ENCODE results near the gene DYNC1I1.

The DYNC1I1 gene

DNA sequence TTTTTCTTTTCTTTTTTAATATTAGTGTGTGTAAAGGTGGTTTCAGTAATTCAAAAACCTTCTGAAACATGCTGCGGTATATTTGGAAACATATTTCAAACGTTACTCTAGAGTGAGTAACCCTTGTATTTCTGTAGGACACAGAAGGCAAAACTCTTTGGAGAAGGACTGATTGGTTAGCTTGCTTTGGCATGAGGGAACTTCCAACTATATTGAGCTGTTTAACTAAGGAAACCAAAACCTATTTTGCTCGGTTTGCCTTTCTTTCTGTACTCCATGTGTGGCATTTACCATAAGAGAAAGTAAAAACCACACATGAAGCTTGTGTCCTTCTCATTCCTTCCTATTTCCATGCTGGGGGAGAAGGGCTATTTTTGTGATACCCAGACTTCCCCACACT is 149.8 kb downstream of the DYNC1I1 start:
- DNase-seq: no peak
- H3K27me3 ChIP-seq (replicated peaks): no peaks in the 10 kb centered on the region
- in situ Hi-C loops (cut with HindIII; ENCODE audit: low pct_ligation_motif_present, low sequenced_read_pairs): no loop called here
- no peak overlapping the region for H3K4me3 ChIP-seq (ENCODE audit: low read depth, low read length)
- TF ChIP-seq, protein P1, sequence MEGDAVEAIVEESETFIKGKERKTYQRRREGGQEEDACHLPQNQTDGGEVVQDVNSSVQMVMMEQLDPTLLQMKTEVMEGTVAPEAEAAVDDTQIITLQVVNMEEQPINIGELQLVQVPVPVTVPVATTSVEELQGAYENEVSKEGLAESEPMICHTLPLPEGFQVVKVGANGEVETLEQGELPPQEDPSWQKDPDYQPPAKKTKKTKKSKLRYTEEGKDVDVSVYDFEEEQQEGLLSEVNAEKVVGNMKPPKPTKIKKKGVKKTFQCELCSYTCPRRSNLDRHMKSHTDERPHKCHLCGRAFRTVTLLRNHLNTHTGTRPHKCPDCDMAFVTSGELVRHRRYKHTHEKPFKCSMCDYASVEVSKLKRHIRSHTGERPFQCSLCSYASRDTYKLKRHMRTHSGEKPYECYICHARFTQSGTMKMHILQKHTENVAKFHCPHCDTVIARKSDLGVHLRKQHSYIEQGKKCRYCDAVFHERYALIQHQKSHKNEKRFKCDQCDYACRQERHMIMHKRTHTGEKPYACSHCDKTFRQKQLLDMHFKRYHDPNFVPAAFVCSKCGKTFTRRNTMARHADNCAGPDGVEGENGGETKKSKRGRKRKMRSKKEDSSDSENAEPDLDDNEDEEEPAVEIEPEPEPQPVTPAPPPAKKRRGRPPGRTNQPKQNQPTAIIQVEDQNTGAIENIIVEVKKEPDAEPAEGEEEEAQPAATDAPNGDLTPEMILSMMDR (IDR thresholded peaks at IDR 0.05; ENCODE audit: low read depth, low read length, missing control alignments): no peak
- no peaks in the 10 kb centered on the region for H3K36me3 ChIP-seq (replicated peaks)
- no peak overlapping the region for H3K27ac ChIP-seq

DNA sequence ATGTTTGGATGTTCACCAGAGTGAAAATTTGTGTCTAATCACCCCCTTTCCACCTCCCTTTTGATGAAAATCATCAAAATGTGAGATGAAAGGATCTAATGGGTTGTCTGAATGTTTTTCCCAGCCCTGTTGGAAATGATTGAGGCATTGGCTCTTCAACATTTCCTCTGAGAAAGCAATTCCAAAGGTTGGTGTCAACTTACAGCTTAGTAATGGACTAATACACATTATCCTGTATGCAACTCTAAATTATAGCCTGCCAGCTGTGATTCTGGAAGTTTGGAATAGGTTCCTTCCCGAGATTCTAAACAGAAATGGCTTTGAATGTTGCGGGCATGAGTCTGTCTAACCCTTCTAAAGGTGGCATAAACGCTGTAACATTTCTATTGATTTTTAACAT is 152.9 kb downstream of the DYNC1I1 start:
- TF ChIP-seq, protein P1 (IDR thresholded peaks at IDR 0.05; ENCODE audit: low read depth, low read length, missing control alignments): no peak
- in situ Hi-C loops (cut with HindIII; ENCODE audit: low pct_ligation_motif_present, low sequenced_read_pairs): no loop called here
- no peak overlapping the region for H3K27ac ChIP-seq
- no peak for DNase-seq
- no peak overlapping the region for H3K4me3 ChIP-seq (ENCODE audit: low read depth, low read length)
- H3K36me3 ChIP-seq (replicated peaks): no peaks in the 10 kb centered on the region
- no peaks in the 10 kb centered on the region for H3K27me3 ChIP-seq (replicated peaks)

DNA sequence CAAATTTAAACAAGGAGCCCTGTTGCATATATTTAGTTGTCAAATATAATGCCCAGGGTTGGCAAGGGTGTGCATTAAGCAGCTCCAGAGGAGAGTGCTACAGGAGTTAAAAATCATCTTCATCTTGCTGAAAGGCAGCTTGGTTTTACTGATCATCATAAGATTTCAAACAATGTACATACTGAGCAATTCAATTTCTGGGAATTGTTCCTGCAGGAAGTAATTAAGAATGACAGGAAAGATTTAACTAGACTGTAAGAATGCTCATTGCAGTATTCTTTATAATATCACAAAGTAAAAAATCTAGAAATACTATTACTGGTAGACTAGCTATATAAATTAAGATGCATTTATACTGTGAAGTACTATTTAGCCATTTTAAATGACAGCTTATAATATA is 153.6 kb downstream of the DYNC1I1 start:
- Histone ChIP-seq H3K27ac (no peak overlapping the region), H3K27me3 (replicated peaks) (no peaks in the 10 kb centered on the region), H3K36me3 (replicated peaks) (no peaks in the 10 kb centered on the region), H3K4me3 (ENCODE audit: low read depth, low read length) (no peak overlapping the region)
- in situ Hi-C loops (cut with HindIII; ENCODE audit: low pct_ligation_motif_present, low sequenced_read_pairs): no loop called here
- no peak for DNase-seq
- TF ChIP-seq, protein P1 (IDR thresholded peaks at IDR 0.05; ENCODE audit: low read depth, low read length, missing control alignments): no peak

DNA sequence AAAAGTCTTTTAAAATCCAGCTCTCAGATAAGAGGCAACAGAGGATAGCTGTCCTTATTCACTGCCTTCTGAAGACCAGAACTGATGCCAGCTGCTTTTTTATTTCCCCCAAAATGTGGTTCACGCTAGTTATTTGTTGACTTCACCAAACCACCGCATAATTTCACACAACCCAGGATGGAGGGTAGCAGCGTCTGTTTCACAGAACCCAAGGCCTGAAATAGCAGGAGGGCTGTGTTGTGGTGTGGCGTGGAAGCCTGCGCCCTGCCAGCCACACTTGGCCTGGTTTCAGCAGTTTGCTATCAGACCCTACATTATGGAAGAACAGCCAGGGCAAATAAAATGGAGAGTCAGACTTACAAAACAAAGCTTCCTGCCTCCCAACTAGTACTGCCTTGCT is 155.4 kb downstream of the DYNC1I1 start:
- H3K4me3 ChIP-seq (ENCODE audit: low read depth, low read length): no peak overlapping the region
- no peak for DNase-seq
- TF ChIP-seq, protein P1 (IDR thresholded peaks at IDR 0.05; ENCODE audit: low read depth, low read length, missing control alignments): no peak
- H3K36me3 ChIP-seq (replicated peaks): no peaks in the 10 kb centered on the region
- no peak overlapping the region for H3K27ac ChIP-seq
- in situ Hi-C loops (cut with HindIII; ENCODE audit: low pct_ligation_motif_present, low sequenced_read_pairs): no loop called here
- no peaks in the 10 kb centered on the region for H3K27me3 ChIP-seq (replicated peaks)

DNA sequence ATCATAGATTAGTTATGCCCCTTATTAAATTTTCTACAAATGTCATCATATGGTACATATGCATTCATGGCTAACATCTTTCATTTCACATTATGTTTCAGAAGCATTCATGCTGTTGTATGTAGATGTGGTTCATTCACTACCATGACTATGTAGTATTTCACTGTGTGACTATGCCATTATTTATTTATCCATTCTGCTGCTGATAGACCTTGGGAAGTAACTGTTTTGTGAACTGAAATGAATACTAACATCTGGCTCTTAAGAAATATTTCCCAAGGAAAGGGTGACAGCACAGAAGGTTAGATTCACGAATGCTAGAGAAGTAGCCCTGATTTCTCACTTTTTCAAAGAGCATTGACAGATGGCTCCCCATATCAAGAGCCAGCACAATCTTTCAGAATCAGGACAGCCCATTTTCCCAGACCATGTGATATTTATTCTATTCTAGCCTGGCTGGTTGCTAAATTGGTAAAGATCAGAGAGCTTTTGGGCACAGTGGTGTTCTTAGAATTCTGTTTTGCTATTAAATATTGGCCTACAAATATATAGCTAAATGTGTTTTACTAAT is 157.4 kb downstream of the DYNC1I1 start:
- in situ Hi-C loops (cut with HindIII; ENCODE audit: low pct_ligation_motif_present, low sequenced_read_pairs): no loop called here
- no peak overlapping the region for H3K4me3 ChIP-seq (ENCODE audit: low read depth, low read length)
- no peaks in the 10 kb centered on the region for H3K27me3 ChIP-seq (replicated peaks)
- no peak overlapping the region for H3K27ac ChIP-seq
- H3K36me3 ChIP-seq (replicated peaks): no peaks in the 10 kb centered on the region
- TF ChIP-seq, protein P1 (IDR thresholded peaks at IDR 0.05; ENCODE audit: low read depth, low read length, missing control alignments): no peak
- no peak for DNase-seq
